HG03575 (cell line): Measurements from ENCODE around the gene ZCCHC7.
"Not testable (repeated sequence)": the region's sequence is repeated elsewhere in the genome, so short reads cannot be mapped to it uniquely, and the experiment has no call there.

Experiments
- ATAC-seq: cut with Tn5 transposase; IDR thresholded peaks from one replicate; pipeline ENCODE4 v1.9.1; 2021; ENCODE audit not compliant: unreplicated experiment, insufficient number of reproducible peaks, low FRiP score; ENCODE audit errors: extremely low read depth

ZCCHC7 gene

GRCh38 chr9:37163299-37163698, 42.9 kb downstream of the ZCCHC7 start:
- ATAC-seq: no peak

- not testable (repeated sequence) for ATAC-seq
Measured at GRCh38 chr9:37164335-37164734, 44.0 kb downstream of the ZCCHC7 start.

GRCh38 chr9:37165644-37166043, 45.3 kb downstream of the ZCCHC7 start:
- no peak for ATAC-seq

GRCh38 chr9:37167456-37168047, 47.2 kb downstream of the ZCCHC7 start:
- ATAC-seq: no peak

- ATAC-seq: no peak
Measured at GRCh38 chr9:37172557-37172956, 52.2 kb downstream of the ZCCHC7 start.

- ATAC-seq: no peak
Measured at GRCh38 chr9:37174247-37174646, 53.9 kb downstream of the ZCCHC7 start.

- no peak for ATAC-seq
Measured at GRCh38 chr9:37178742-37179141, 58.4 kb downstream of the ZCCHC7 start.

GRCh38 chr9:37179576-37179975, 59.2 kb downstream of the ZCCHC7 start:
- ATAC-seq: no peak

- no peak for ATAC-seq
Measured at GRCh38 chr9:37180138-37180537, 59.8 kb downstream of the ZCCHC7 start.

GRCh38 chr9:37182718-37183117, 62.3 kb downstream of the ZCCHC7 start:
- no peak for ATAC-seq

GRCh38 chr9:37184905-37185867, 64.8 kb downstream of the ZCCHC7 start:
- ATAC-seq: no peak

GRCh38 chr9:37187292-37187691, 66.9 kb downstream of the ZCCHC7 start:
- ATAC-seq: no peak

- ATAC-seq: no peak
Measured at GRCh38 chr9:37187713-37188439, 67.5 kb downstream of the ZCCHC7 start.

GRCh38 chr9:37190739-37191138, 70.4 kb downstream of the ZCCHC7 start:
- not testable (repeated sequence) for ATAC-seq

- ATAC-seq: no peak
Measured at GRCh38 chr9:37191403-37192089, 71.2 kb downstream of the ZCCHC7 start.

- ATAC-seq: no peak
Measured at GRCh38 chr9:37192803-37193202, 72.4 kb downstream of the ZCCHC7 start.

- ATAC-seq: no peak
Measured at GRCh38 chr9:37197158-37198038, 77.0 kb downstream of the ZCCHC7 start.

GRCh38 chr9:37198039-37198729, 77.8 kb downstream of the ZCCHC7 start:
- ATAC-seq: no peak
